GM23248 (cell line): ENCODE results near the gene KAT5. TPM values are rescaled to one million over a fixed set of nuclear protein-coding genes. Genes with fewer than 3 reads are reported as not detected.

Source experiments
- DNase-seq: peaks from one replicate; pipeline ENCODE4 v3.0.0-alpha.2; 2015
- H2AFZ ChIP-seq: fragments of 200-600 bp; sonication (generic); 2 replicates; pipeline ENCODE4 v1.6.1; 2016; ENCODE audit warnings: antibody characterized with exemption
- H3F3A ChIP-seq: fragments of 200-600 bp; sonication (generic); 2 replicates; pipeline ENCODE4 v1.6.1; 2016; ENCODE audit warnings: mild to moderate bottlenecking, antibody characterized with exemption, mixed run types; ENCODE audit not compliant: insufficient read depth
- H3K27ac ChIP-seq: fragments of 200-600 bp; sonication (generic); 2 replicates; pipeline ENCODE4 v1.5.1; 2016; ENCODE audit warnings: mild to moderate bottlenecking
- H3K27me3 ChIP-seq: fragments of 200-600 bp; sonication (generic); replicated peaks from 2 replicates; pipeline ENCODE4 v1.6.1; 2016; ENCODE audit warnings: mild to moderate bottlenecking; ENCODE audit not compliant: insufficient read depth
- H3K36me3 ChIP-seq: fragments of 200-600 bp; sonication (generic); 2 replicates; pipeline ENCODE4 v1.6.1; 2016; ENCODE audit warnings: low read depth, mild to moderate bottlenecking
- H3K4me1 ChIP-seq: fragments of 200-600 bp; sonication (generic); 2 replicates; pipeline ENCODE4 v1.6.1; 2016; ENCODE audit warnings: mild to moderate bottlenecking; ENCODE audit not compliant: insufficient read depth
- H3K4me2 ChIP-seq: fragments of 200-600 bp; sonication (generic); one replicate; pipeline ENCODE4 v1.6.1; 2016; ENCODE audit warnings: mild to moderate bottlenecking; ENCODE audit not compliant: unreplicated experiment
- H3K4me3 ChIP-seq: fragments of 200-600 bp; sonication (generic); 2 replicates; pipeline ENCODE4 v1.5.1; 2016; ENCODE audit warnings: mild to moderate bottlenecking
- H3K79me2 ChIP-seq: fragments of 200-600 bp; sonication (generic); 2 replicates; pipeline ENCODE4 v1.6.1; 2016; ENCODE audit warnings: mild to moderate bottlenecking; ENCODE audit not compliant: insufficient read depth
- H3K9ac ChIP-seq: fragments of 200-600 bp; sonication (generic); 2 replicates; pipeline ENCODE4 v1.6.1; 2016; ENCODE audit warnings: mild to moderate bottlenecking
- H3K9me2 ChIP-seq: fragments of 200-600 bp; sonication (generic); 2 replicates; pipeline ENCODE4 v1.6.1; 2016; ENCODE audit warnings: mixed run types, mild to moderate bottlenecking, moderate library complexity; ENCODE audit not compliant: insufficient read depth
- H3K9me3 ChIP-seq: fragments of 200-600 bp; sonication (generic); one replicate; pipeline ENCODE4 v1.6.1; 2017; ENCODE audit warnings: low read depth
- H4K20me1 ChIP-seq: fragments of 200-600 bp; sonication (generic); 2 replicates; pipeline ENCODE4 v1.6.0; 2016; ENCODE audit not compliant: insufficient read depth
- EZH2 ChIP-seq: fragments of 200-600 bp; sonication (generic); IDR thresholded peaks from 2 replicates; pipeline ENCODE4 v1.6.1; 2018; ENCODE audit warnings: antibody characterized with exemption, mild to moderate bottlenecking; ENCODE audit not compliant: insufficient read depth, poor library complexity, severe bottlenecking
- EZH2phosphoT487 ChIP-seq: fragments of 200-600 bp; sonication (generic); IDR thresholded peaks from 2 replicates; pipeline ENCODE4 v1.6.1; 2018; ENCODE audit warnings: antibody characterized with exemption, moderate library complexity, mild to moderate bottlenecking, low read depth; ENCODE audit not compliant: insufficient read depth
- WGBS, 2 experiments: methylation state at CpG; one replicate each; pipeline ENCODE4 v1.1.6; 2015 to 2017; ENCODE audit warnings: low lambda C conversion rate in 2 of 2, low coverage in 1 of 2; ENCODE audit errors: missing lambda C conversion rate in 2 of 2; 5-methylcytosine and 5-hydroxymethylcytosine counted together
- in situ Hi-C: fragments of 300-500 bp; cut with MboI; formaldehyde crosslinking; loops from 2 replicates; pipeline ENCODE4 v1.15.0; 2020
- polyA plus RNA-seq: library from polyadenylated mRNA; unstranded; fragments of >200 nt; fragmentation: Nextera tagmentation; extraction: Ambion mirVana; gene quantifications from 2 replicates; pipeline ENCODE4 v1.2.1, GENCODE V29; 2016
- total RNA-seq: library from RNA; depleted of rRNA; stranded (reverse); fragments of >200 nt; shearing (Covaris generic); gene quantifications from 2 replicates; pipeline ENCODE4 v1.2.3, GENCODE V29; 2014

The KAT5 gene
- total and polyA plus RNA-seq, 2 experiments from 2014 or later = 29.5 to 36.6 TPM

- H3K79me2 ChIP-seq = no peaks in the 10 kb centered on the region
- TF ChIP-seq EZH2 (no peak), EZH2phosphoT487 (no peak)
- no peak overlapping the region for H3K9ac ChIP-seq
- no peaks in the 10 kb centered on the region for H3K9me2 ChIP-seq
- H3K27me3 ChIP-seq = no peaks in the 10 kb centered on the region
- H3K4me2 ChIP-seq = no peak overlapping the region
- H3K36me3 ChIP-seq = no peaks in the 10 kb centered on the region
- no peaks in the 10 kb centered on the region for H3K4me1 ChIP-seq
- H3K27ac ChIP-seq = no peak overlapping the region
- no peaks in the 10 kb centered on the region for H4K20me1 ChIP-seq
- in situ Hi-C loops = no loop called here
- no peak overlapping the region for H3K4me3 ChIP-seq
- no peaks in the 10 kb centered on the region for H3F3A ChIP-seq
- WGBS, 2 experiments = 78% methylated on average over 11 of the region's 11 CpGs
- no peak overlapping the region for H2AFZ ChIP-seq
- no peaks in the 10 kb centered on the region for H3K9me3 ChIP-seq
- no peak for DNase-seq
Measured at GRCh38 chr11:65692367-65692766, 19.7 kb upstream of the KAT5 start.

GRCh38 chr11:65695459-65696241, 16.4 kb upstream of the KAT5 start:
- Histone ChIP-seq H3K9me2 (no peaks in the 10 kb centered on the region), H3K27me3 (peaks cover 13% of the 10 kb centered on the region; the same call in 1 of the 2 replicates), H3K79me2 (no peaks in the 10 kb centered on the region), H3K9ac (no peak overlapping the region), H3K9me3 (no peaks in the 10 kb centered on the region), H3K36me3 (no peaks in the 10 kb centered on the region), H3K27ac (no peak overlapping the region), H3K4me2 (no peak overlapping the region), H3K4me3 (no peak overlapping the region), H4K20me1 (no peaks in the 10 kb centered on the region), H3K4me1 (no peaks in the 10 kb centered on the region), H3F3A (no peaks in the 10 kb centered on the region), H2AFZ (no peak overlapping the region)
- 46 to 54% methylated on average over 12 of the region's 12 CpGs for whole genome bisulfite sequencing, 2 experiments
- in situ Hi-C loops = no loop called here
- no peak for DNase-seq
- TF ChIP-seq EZH2phosphoT487 (no peak), EZH2 (no peak)

GRCh38 chr11:65696802-65697552, 15.1 kb upstream of the KAT5 start:
- H3F3A ChIP-seq = no peaks in the 10 kb centered on the region
- H3K4me3 ChIP-seq = no peak overlapping the region
- no peak overlapping the region for H2AFZ ChIP-seq
- no peaks in the 10 kb centered on the region for H3K9me2 ChIP-seq
- H3K36me3 ChIP-seq = no peaks in the 10 kb centered on the region
- H3K4me1 ChIP-seq = no peaks in the 10 kb centered on the region
- TF ChIP-seq EZH2phosphoT487 = no peak
- TF ChIP-seq EZH2 = no peak
- no peak overlapping the region for H3K4me2 ChIP-seq
- no peaks in the 10 kb centered on the region for H3K9me3 ChIP-seq
- no peak for DNase-seq
- H3K9ac ChIP-seq = no peak overlapping the region
- WGBS, 2 experiments = 40 to 44% methylated on average over 5 of the region's 5 CpGs
- H3K27ac ChIP-seq = no peak overlapping the region
- in situ Hi-C loops = no loop called here
- H3K79me2 ChIP-seq = no peaks in the 10 kb centered on the region
- H3K27me3 ChIP-seq = peaks cover 18% of the 10 kb centered on the region; the same call in 1 of the 2 replicates
- no peaks in the 10 kb centered on the region for H4K20me1 ChIP-seq

GRCh38 chr11:65698205-65698604, 13.8 kb upstream of the KAT5 start:
- in situ Hi-C loops = no loop called here
- H4K20me1 ChIP-seq = no peaks in the 10 kb centered on the region
- DNase-seq = no peak
- H3K27me3 ChIP-seq = peaks cover 18% of the 10 kb centered on the region; the same call in 1 of the 2 replicates
- 61 to 71% methylated on average over 8 of the region's 8 CpGs for WGBS, 2 experiments
- no peaks in the 10 kb centered on the region for H3K79me2 ChIP-seq
- H3K9me3 ChIP-seq = no peaks in the 10 kb centered on the region
- H3K36me3 ChIP-seq = no peaks in the 10 kb centered on the region
- H3K9me2 ChIP-seq = no peaks in the 10 kb centered on the region
- no peak overlapping the region for H3K9ac ChIP-seq
- TF ChIP-seq EZH2 (no peak), EZH2phosphoT487 (no peak)
- H2AFZ ChIP-seq = no peak overlapping the region
- no peaks in the 10 kb centered on the region for H3K4me1 ChIP-seq
- H3K27ac ChIP-seq = no peak overlapping the region
- no peak overlapping the region for H3K4me2 ChIP-seq
- H3K4me3 ChIP-seq = no peak overlapping the region
- no peaks in the 10 kb centered on the region for H3F3A ChIP-seq
